ENCODE measurements around the gene RASSF1.

The RASSF1 gene

DNA sequence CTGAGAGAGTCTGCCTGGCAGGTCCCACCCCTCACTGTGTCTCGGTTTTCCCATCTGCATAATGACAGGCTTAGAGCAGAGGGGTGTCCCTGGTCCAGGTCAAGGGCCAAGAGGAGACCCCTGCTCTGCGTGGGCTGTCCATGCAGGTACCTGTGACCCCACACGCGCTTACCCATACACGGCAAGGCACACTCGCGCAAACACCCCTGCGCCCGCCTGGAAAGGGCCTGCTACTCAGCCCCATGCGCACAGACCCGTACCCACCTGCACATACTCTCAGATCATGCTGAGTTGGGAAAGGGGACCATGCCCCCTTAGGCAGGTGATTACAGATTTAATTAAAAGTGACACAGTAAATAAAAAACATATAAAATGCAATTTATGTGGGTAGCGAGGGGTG, 42.1 kb upstream of the RASSF1 start:
- Histone ChIP-seq H3K4me2 (ENCODE audit: low read length) (no peak overlapping the region), H4K20me1 (ENCODE audit: insufficient read depth, low read length) (no peaks in the 10 kb centered on the region), H2AFZ (ENCODE audit: low read length) (no peak overlapping the region), H3K4me1 (ENCODE audit: insufficient read depth, low read length, severe bottlenecking) (no peaks in the 10 kb centered on the region), H3K4me3 (ENCODE audit: low read depth, low read length, poor library complexity, severe bottlenecking) (no peak overlapping the region), H3K9ac (ENCODE audit: low read length) (no peak overlapping the region), H3K27ac (ENCODE audit: low read depth, low read length, poor library complexity, severe bottlenecking) (no peak overlapping the region), H3K27me3 (ENCODE audit: insufficient read depth, low read length) (peaks cover 6% of the 10 kb centered on the region; the same call in 1 of the 2 replicates), H3K79me2 (ENCODE audit: insufficient read depth, low read length) (no peaks in the 10 kb centered on the region), H3K9me2 (ENCODE audit: low read depth, low read length) (no peaks in the 10 kb centered on the region), H3K9me3 (ENCODE audit: low read length) (no peaks in the 10 kb centered on the region), H3F3A (ENCODE audit: insufficient read depth, low read length) (no peaks in the 10 kb centered on the region), H3K36me3 (ENCODE audit: insufficient read depth, low read length) (no peaks in the 10 kb centered on the region)
- TF ChIP-seq, protein P1, sequence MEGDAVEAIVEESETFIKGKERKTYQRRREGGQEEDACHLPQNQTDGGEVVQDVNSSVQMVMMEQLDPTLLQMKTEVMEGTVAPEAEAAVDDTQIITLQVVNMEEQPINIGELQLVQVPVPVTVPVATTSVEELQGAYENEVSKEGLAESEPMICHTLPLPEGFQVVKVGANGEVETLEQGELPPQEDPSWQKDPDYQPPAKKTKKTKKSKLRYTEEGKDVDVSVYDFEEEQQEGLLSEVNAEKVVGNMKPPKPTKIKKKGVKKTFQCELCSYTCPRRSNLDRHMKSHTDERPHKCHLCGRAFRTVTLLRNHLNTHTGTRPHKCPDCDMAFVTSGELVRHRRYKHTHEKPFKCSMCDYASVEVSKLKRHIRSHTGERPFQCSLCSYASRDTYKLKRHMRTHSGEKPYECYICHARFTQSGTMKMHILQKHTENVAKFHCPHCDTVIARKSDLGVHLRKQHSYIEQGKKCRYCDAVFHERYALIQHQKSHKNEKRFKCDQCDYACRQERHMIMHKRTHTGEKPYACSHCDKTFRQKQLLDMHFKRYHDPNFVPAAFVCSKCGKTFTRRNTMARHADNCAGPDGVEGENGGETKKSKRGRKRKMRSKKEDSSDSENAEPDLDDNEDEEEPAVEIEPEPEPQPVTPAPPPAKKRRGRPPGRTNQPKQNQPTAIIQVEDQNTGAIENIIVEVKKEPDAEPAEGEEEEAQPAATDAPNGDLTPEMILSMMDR (IDR thresholded peaks at IDR 0.05; ENCODE audit: low read length): no peak
- no peak for TF ChIP-seq EZH2 (IDR thresholded peaks at IDR 0.05; ENCODE audit: borderline replicate concordance, low read length)

- Histone ChIP-seq H3K9ac (ENCODE audit: low read length) (no peak overlapping the region), H3K4me3 (ENCODE audit: low read depth, low read length, poor library complexity, severe bottlenecking) (no peak overlapping the region), H3K4me1 (ENCODE audit: insufficient read depth, low read length, severe bottlenecking) (no peaks in the 10 kb centered on the region), H3F3A (ENCODE audit: insufficient read depth, low read length) (no peaks in the 10 kb centered on the region), H3K27ac (ENCODE audit: low read depth, low read length, poor library complexity, severe bottlenecking) (no peak overlapping the region), H3K79me2 (ENCODE audit: insufficient read depth, low read length) (no peaks in the 10 kb centered on the region), H3K27me3 (ENCODE audit: insufficient read depth, low read length) (no peaks in the 10 kb centered on the region), H3K9me3 (ENCODE audit: low read length) (no peaks in the 10 kb centered on the region), H3K4me2 (ENCODE audit: low read length) (no peak overlapping the region), H3K36me3 (ENCODE audit: insufficient read depth, low read length) (no peaks in the 10 kb centered on the region), H3K9me2 (ENCODE audit: low read depth, low read length) (no peaks in the 10 kb centered on the region), H2AFZ (ENCODE audit: low read length) (no peak overlapping the region), H4K20me1 (ENCODE audit: insufficient read depth, low read length) (no peaks in the 10 kb centered on the region)
- TF ChIP-seq EZH2 (IDR thresholded peaks at IDR 0.05; ENCODE audit: borderline replicate concordance, low read length): no peak
- TF ChIP-seq, protein P1 (IDR thresholded peaks at IDR 0.05; ENCODE audit: low read length): no peak
Observed at GRCh38 chr3:50381383-50381782, 40.7 kb upstream of the RASSF1 start.

- Histone ChIP-seq H3F3A (ENCODE audit: insufficient read depth, low read length) (no peaks in the 10 kb centered on the region), H3K36me3 (ENCODE audit: insufficient read depth, low read length) (no peaks in the 10 kb centered on the region), H3K4me1 (ENCODE audit: insufficient read depth, low read length, severe bottlenecking) (no peaks in the 10 kb centered on the region), H3K79me2 (ENCODE audit: insufficient read depth, low read length) (no peaks in the 10 kb centered on the region), H3K9me3 (ENCODE audit: low read length) (no peaks in the 10 kb centered on the region), H3K9ac (ENCODE audit: low read length) (no peak overlapping the region), H3K4me3 (ENCODE audit: low read depth, low read length, poor library complexity, severe bottlenecking) (no peak overlapping the region), H2AFZ (ENCODE audit: low read length) (no peak overlapping the region), H3K27me3 (ENCODE audit: insufficient read depth, low read length) (no peaks in the 10 kb centered on the region), H3K4me2 (ENCODE audit: low read length) (no peak overlapping the region), H4K20me1 (ENCODE audit: insufficient read depth, low read length) (no peaks in the 10 kb centered on the region), H3K27ac (ENCODE audit: low read depth, low read length, poor library complexity, severe bottlenecking) (no peak overlapping the region), H3K9me2 (ENCODE audit: low read depth, low read length) (no peaks in the 10 kb centered on the region)
- no peak for TF ChIP-seq EZH2 (IDR thresholded peaks at IDR 0.05; ENCODE audit: borderline replicate concordance, low read length)
- TF ChIP-seq, protein P1 (IDR thresholded peaks at IDR 0.05; ENCODE audit: low read length): no peak
Observed at GRCh38 chr3:50380405-50381085, 39.9 kb upstream of the RASSF1 start.

Data from OCI-LY1 (cell line).